DND-41 (cell line): ENCODE results near the gene DNM2.

ENCODE experiments used
- CTCF ChIP-seq: IDR thresholded peaks from 2 replicates; pipeline ENCODE4 v1.5.1; 2012; ENCODE audit warnings: borderline replicate concordance, low read length, moderate library complexity, mild to moderate bottlenecking; ENCODE audit not compliant: poor library complexity, severe bottlenecking; ENCODE audit errors: extremely low read depth
- EZH2 ChIP-seq: IDR thresholded peaks from 3 replicates; pipeline ENCODE4 v1.6.1; 2012; ENCODE audit warnings: borderline replicate concordance, low read depth, mild to moderate bottlenecking, moderate library complexity, low read length, inconsistent platforms; ENCODE audit not compliant: severe bottlenecking

DNA sequence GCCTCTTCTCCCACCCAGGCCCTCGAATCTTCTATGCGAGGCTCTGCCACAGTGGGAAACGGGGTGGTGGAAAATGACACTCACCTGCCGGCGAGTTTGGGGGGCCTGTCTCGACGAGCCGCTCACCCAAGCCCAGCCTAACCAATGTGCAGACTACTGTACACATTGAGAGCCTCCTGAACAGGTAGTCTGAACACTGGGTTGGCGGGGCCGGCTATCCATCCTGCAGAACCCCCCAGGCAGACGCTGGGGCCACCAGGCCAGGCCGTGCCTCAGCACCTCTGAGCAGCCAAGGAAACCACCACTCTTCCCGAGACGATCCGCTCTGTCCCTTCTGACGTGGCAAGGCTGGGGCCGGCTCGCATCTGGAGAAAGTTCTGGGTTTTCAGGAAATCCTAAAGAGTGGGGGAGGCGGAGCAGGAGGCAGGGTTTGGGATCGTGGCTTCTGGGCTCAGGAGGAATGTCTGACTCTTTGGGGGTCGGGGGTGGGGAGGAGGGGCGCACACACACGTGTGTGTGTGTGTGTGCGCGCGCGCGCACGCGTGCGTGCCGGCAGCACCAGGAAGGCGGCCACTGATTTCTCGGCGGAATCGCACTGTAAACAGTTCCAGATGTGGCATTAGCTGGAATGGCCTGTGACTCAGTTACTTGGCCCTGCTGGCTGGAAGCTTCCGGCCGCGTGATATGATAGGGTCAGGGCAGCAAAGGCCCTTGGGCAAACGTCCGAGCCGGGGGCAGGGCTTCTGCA, 99.6 kb downstream of the DNM2 start:
- TF ChIP-seq CTCF: no peak
- TF ChIP-seq EZH2: no peak
